Lung (tissue), 12 donors: ENCODE measurements around the gene SCN5A. TPM values are rescaled to one million over a fixed set of nuclear protein-coding genes. Genes with fewer than 3 reads are reported as not detected.

ENCODE experiments used
- ATAC-seq: fragments of 200-7000 bp; cut with Tn5 transposase; one replicate; pipeline ENCODE4 v1.9.1; 2020; ENCODE audit warnings: moderate number of reproducible peaks; ENCODE audit not compliant: insufficient read depth, low FRiP score
- DNase-seq, 3 donors: peaks; one replicate each; pipeline ENCODE4 v3.0.0-alpha.2; 2013 to 2017
- H3K27ac ChIP-seq, 2 donors: one replicate each; pipeline ENCODE4 v1.5.1; 2013; ENCODE audit warnings: mild to moderate bottlenecking in 2 of 2, moderate library complexity in 2 of 2, control low read depth in 1 of 2, inconsistent platforms in 1 of 2, low read depth in 1 of 2, low read length in 1 of 2
- H3K27me3 ChIP-seq, 3 donors: one replicate each; pipeline ENCODE4 v1.5.1; 2013; ENCODE audit warnings: low read length in 2 of 3; ENCODE audit not compliant: control insufficient read depth in 3 of 3, insufficient read depth in 3 of 3
- H3K36me3 ChIP-seq, 4 donors: one replicate each; pipeline ENCODE4 v1.5.1; 2013; ENCODE audit warnings: low read length in 4 of 4, mild to moderate bottlenecking in 1 of 4, moderate library complexity in 1 of 4; ENCODE audit not compliant: control insufficient read depth in 4 of 4, insufficient read depth in 4 of 4
- H3K4me1 ChIP-seq, 5 donors: one replicate each; pipeline ENCODE4 v1.5.1; 2013; ENCODE audit warnings: low read length in 5 of 5, mild to moderate bottlenecking in 2 of 5, moderate library complexity in 1 of 5; ENCODE audit not compliant: control insufficient read depth in 5 of 5, insufficient read depth in 5 of 5
- H3K4me3 ChIP-seq: one replicate; pipeline ENCODE4 v1.5.1; 2013; ENCODE audit warnings: mild to moderate bottlenecking, control low read depth, moderate library complexity
- H3K9ac ChIP-seq, 2 donors: one replicate each; pipeline ENCODE4 v1.5.1; 2013; ENCODE audit warnings: low read length in 2 of 2, control low read depth in 1 of 2; ENCODE audit not compliant: insufficient read depth in 1 of 2
- H3K9me3 ChIP-seq, 4 donors: one replicate each; pipeline ENCODE4 v1.5.1; 2013; ENCODE audit warnings: low read length in 3 of 4, mild to moderate bottlenecking in 1 of 4, moderate library complexity in 1 of 4; ENCODE audit not compliant: control insufficient read depth in 4 of 4, insufficient read depth in 3 of 4
- WGBS, 2 donors: extraction: QIAGEN DNeasy Blood & Tissue Kit; methylation state at CpG; one replicate each; pipeline ENCODE4 v1.1.7; 2013; 5-methylcytosine and 5-hydroxymethylcytosine counted together
- polyA plus RNA-seq, 2 donors: library from polyadenylated mRNA; stranded (reverse); fragments of 200-250 nt; gene quantifications; one replicate each; pipeline ENCODE4 v1.2.1, GENCODE V29; 2013
- total RNA-seq, 2 donors: library from RNA; depleted of rRNA in 1 of 2; stranded (reverse); fragments of >200 nt in 1 of 2; gene quantifications; one replicate each; pipeline ENCODE4 v1.2.1, GENCODE V29; 2014 to 2021
- TF ChIP-seq, protein P1 (sequence below): IDR thresholded peaks from 2 replicates; pipeline ENCODE4 v1.5.1; 2012; ENCODE audit warnings: mild to moderate bottlenecking; ENCODE audit errors: control extremely low read depth, extremely low read depth
- donor health status: control.
- donor health status: control.
- donor health status: Bipolar disorder and iron deficiency.
- donor health status: healthy.
- donor health status: DM: yes; HTN: yes; CAD: no.

SCN5A gene
- total and polyA plus RNA-seq, 4 donors: 0.02 to 2.5 (median 0.37) TPM

DNA sequence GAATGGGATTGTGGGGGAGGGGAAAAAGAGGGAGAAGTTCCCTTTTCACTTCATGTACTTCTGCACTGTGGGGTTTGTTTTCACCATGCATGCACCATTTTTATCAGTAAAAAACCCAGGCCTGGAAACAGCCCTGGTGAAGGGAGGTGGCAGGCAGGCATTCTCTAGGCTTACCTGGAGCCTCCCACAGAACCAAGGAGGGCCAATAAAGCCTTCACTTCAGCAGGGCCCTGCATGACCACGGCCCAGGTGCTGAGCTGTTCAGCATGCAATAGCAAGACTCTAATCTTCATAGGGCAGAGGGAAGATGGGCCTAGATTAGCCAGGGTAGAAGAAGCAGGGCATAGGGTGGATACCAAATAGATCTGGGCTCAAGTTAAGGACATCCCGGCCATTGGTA, 49.6 kb downstream of the SCN5A start:
- WGBS, 2 donors: 85 to 92% methylated on average over 2 of the region's 2 CpGs
- no peak for DNase-seq

DNA sequence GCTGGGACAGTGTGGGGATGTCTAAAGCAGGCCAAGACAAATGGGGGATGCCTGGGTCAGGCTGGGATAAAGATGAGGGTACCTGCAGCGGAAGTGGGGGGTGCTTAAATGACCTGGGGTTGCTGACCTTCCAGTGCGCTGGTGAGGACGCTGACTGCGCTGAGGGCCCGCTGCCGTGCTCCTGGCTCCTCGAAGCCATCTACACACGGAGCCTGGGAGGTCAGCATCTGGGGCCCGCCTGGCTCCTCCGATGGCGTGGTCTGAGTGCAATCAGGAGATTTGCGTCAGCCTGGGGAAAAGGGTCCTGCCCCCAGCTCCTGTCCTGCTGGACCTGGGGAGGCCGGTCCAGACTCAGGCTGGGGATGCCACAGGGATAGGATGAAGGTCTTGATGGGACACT, 50.7 kb downstream of the SCN5A start:
- Histone ChIP-seq H3K27me3 (no peaks in the 10 kb centered on the region), H3K9me3 (no peaks in the 10 kb centered on the region), H3K9ac (no peak overlapping the region), H3K27ac (no peak overlapping the region), H3K36me3 (peaks cover 0 to 14% (median 0%) of the 10 kb centered on the region in 4 donors), H3K4me3 (no peak overlapping the region), H3K4me1 (no peaks in the 10 kb centered on the region)
- TF ChIP-seq, protein P1, sequence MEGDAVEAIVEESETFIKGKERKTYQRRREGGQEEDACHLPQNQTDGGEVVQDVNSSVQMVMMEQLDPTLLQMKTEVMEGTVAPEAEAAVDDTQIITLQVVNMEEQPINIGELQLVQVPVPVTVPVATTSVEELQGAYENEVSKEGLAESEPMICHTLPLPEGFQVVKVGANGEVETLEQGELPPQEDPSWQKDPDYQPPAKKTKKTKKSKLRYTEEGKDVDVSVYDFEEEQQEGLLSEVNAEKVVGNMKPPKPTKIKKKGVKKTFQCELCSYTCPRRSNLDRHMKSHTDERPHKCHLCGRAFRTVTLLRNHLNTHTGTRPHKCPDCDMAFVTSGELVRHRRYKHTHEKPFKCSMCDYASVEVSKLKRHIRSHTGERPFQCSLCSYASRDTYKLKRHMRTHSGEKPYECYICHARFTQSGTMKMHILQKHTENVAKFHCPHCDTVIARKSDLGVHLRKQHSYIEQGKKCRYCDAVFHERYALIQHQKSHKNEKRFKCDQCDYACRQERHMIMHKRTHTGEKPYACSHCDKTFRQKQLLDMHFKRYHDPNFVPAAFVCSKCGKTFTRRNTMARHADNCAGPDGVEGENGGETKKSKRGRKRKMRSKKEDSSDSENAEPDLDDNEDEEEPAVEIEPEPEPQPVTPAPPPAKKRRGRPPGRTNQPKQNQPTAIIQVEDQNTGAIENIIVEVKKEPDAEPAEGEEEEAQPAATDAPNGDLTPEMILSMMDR: no peak
- ATAC-seq (no peak), DNase-seq (no peak)
- WGBS, 2 donors: 93 to 97% methylated on average over 13 of the region's 13 CpGs

More for the DNA sequence above, 49.6 kb downstream of the SCN5A start:
- no peak for ATAC-seq
- H3K36me3 ChIP-seq: peaks cover 0 to 9% (median 0%) of the 10 kb centered on the region in 4 donors
- no peak overlapping the region for H3K9ac ChIP-seq
- H3K9me3 ChIP-seq: no peaks in the 10 kb centered on the region
- no peaks in the 10 kb centered on the region for H3K4me1 ChIP-seq
- no peaks in the 10 kb centered on the region for H3K27me3 ChIP-seq
- no peak overlapping the region for H3K4me3 ChIP-seq
- TF ChIP-seq, protein P1: no peak
- H3K27ac ChIP-seq: no peak overlapping the region

DNA sequence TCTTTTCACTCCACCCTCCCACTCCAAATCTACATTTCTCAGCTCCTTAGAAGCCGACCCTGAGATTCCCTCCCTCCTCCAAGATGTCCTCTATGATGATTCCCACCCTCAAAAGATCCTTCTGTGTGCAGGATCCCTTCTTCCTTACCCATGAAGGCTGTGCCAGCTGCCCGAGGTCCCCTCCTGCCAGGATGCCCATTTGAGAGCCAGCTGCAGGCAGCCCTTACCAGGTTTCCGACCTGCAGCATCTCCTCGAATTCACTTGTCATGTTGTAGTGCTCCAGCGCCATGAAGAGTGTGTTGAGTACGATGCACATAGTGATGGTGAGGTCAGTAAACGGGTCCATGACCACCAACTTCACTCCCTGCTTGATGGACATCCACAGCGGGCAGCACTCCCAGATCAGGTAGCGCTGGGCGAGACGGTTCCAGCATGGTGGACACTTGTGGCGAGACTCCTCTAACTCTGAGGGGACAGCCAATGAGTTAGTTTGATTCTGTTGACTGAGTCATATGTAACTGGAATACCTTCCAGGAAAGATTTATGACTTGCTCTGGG, 51.9 kb downstream of the SCN5A start:
- Histone ChIP-seq H3K4me1 (no peaks in the 10 kb centered on the region), H3K36me3 (peaks cover 0 to 14% (median 0%) of the 10 kb centered on the region in 4 donors), H3K27ac (no peak overlapping the region), H3K27me3 (no peaks in the 10 kb centered on the region), H3K4me3 (no peak overlapping the region), H3K9me3 (no peaks in the 10 kb centered on the region), H3K9ac (no peak overlapping the region)
- DNase-seq (no peak), ATAC-seq (no peak)
- TF ChIP-seq, protein P1: no peak
- 90 to 93% methylated on average over 12 of the region's 12 CpGs for WGBS, 2 donors

DNA sequence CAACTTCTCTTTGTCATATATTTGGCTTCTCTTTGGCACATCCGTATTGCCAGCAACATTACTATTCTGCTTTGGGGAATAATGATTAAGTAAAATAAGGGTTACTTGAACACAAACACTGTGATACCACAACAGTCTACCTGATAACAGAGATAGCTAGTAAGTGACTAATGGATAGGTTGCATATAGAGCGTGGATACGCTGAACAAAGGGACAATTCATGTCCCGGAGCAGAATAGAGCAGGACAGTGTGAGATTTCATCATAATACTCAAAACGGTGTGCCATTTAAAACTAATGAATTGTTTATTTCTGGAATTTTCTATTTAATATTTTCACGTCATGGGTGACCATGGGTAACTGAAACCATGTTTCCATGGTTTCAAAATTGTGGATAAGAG, 54.1 kb downstream of the SCN5A start:
- no peak for ATAC-seq
- TF ChIP-seq, protein P1: no peak
- no peak for DNase-seq
- Histone ChIP-seq H3K27me3 (no peaks in the 10 kb centered on the region), H3K27ac (no peak overlapping the region), H3K9me3 (no peaks in the 10 kb centered on the region), H3K9ac (no peak overlapping the region), H3K4me1 (no peaks in the 10 kb centered on the region), H3K36me3 (peaks cover 0 to 14% (median 0%) of the 10 kb centered on the region in 4 donors), H3K4me3 (no peak overlapping the region)
- WGBS, 2 donors: 83 to 91% methylated on average over 6 of the region's 6 CpGs
